K562 (cell line): Measurements from ENCODE around the gene KLB. TPM values are rescaled to one million over a fixed set of nuclear protein-coding genes. Genes with fewer than 3 reads are reported as not detected.

Source experiments
- BRD4 ChIP-seq: fragments of 200-600 bp; sonication (generic); IDR thresholded peaks from 2 replicates; pipeline ENCODE4 v1.6.1; 2017; ENCODE audit warnings: inconsistent platforms
- CBFA2T3 ChIP-seq: fragments of 450-650 bp; IDR thresholded peaks from 2 replicates; pipeline ENCODE4 v1.6.1; 2017
- CCNT2 ChIP-seq: IDR thresholded peaks from 2 replicates; pipeline ENCODE4 v1.6.1; 2011; ENCODE audit warnings: borderline replicate concordance, low read depth, mild to moderate bottlenecking, moderate library complexity, mixed read lengths, low read length; ENCODE audit not compliant: insufficient read length; ENCODE audit errors: extremely low read depth
- DPF2 ChIP-seq: fragments of 450-650 bp; IDR thresholded peaks from 2 replicates; pipeline ENCODE4 v1.6.1; 2016
- ESRRA ChIP-seq: fragments of 450-650 bp; IDR thresholded peaks from 2 replicates; pipeline ENCODE4 v1.6.1; 2014; ENCODE audit warnings: low read depth, mild to moderate bottlenecking, moderate library complexity, borderline replicate concordance
- FOSL1 ChIP-seq: fragments of 200-800 bp; sonication (Bioruptor generic); conservative IDR thresholded peaks from 2 replicates; pipeline ENCODE4 v1.6.1; 2016; ENCODE audit warnings: missing genetic modification characterization, missing compliant biosample characterization
- FUS ChIP-seq: fragments of 200-400 bp; formaldehyde crosslinking; optimal IDR thresholded peaks from 2 replicates; pipeline ENCODE3; 2017; ENCODE audit warnings: low read depth, low read length
- HDAC3 ChIP-seq: fragments of 450-650 bp; IDR thresholded peaks from 2 replicates; pipeline ENCODE4 v1.6.1; 2018; ENCODE audit warnings: borderline replicate concordance, mild to moderate bottlenecking, moderate library complexity; ENCODE audit not compliant: partially characterized antibody
- HNRNPLL ChIP-seq: fragments of 200-400 bp; formaldehyde crosslinking; IDR thresholded peaks from 2 replicates; pipeline ENCODE4 v1.6.1; 2017; ENCODE audit warnings: low read length, low read depth, mild to moderate bottlenecking; ENCODE audit not compliant: poor library complexity, severe bottlenecking
- ILK ChIP-seq: fragments of 450-650 bp; IDR thresholded peaks from 2 replicates; pipeline ENCODE4 v1.6.1; 2016; ENCODE audit warnings: missing genetic modification characterization, low read depth, mild to moderate bottlenecking, missing compliant biosample characterization, moderate library complexity, borderline replicate concordance
- KDM1A ChIP-seq, 2 experiments: fragments of 450-650 bp; IDR thresholded peaks; 2 replicates each; pipeline ENCODE4 v1.6.1; 2016; ENCODE audit warnings: mild to moderate bottlenecking in 2 of 2
- MEF2D ChIP-seq: conservative IDR thresholded peaks from 2 replicates; pipeline ENCODE4 v1.6.1; 2016; ENCODE audit warnings: low read depth, missing genetic modification characterization, missing compliant biosample characterization
- MIER1 ChIP-seq: fragments of 450-650 bp; IDR thresholded peaks from 2 replicates; pipeline ENCODE4 v1.6.1; 2016; ENCODE audit warnings: antibody characterized with exemption, mild to moderate bottlenecking, low read depth
- NCOA1 ChIP-seq: fragments of 450-650 bp; IDR thresholded peaks from 2 replicates; pipeline ENCODE4 v1.6.1; 2016; ENCODE audit warnings: low read depth
- NR4A1 ChIP-seq, 2 experiments: fragments of 250-450 bp in 1 of 2; fragments of 450-650 bp in 1 of 2; sonication (Bioruptor Pico) in 1 of 2; IDR thresholded peaks; 2 replicates each; pipeline versions ENCODE4 v1.4.0 to v1.6.1; 2016 to 2020; ENCODE audit warnings: mild to moderate bottlenecking in 2 of 2, missing compliant biosample characterization in 1 of 2, missing genetic modification characterization in 1 of 2, moderate library complexity in 1 of 2
- OTX1 ChIP-seq: fragments of 450-650 bp; formaldehyde crosslinking; IDR thresholded peaks from 2 replicates; pipeline ENCODE4 v1.4.0; 2022; ENCODE audit warnings: mild to moderate bottlenecking
- SMARCA4 ChIP-seq: fragments of 450-650 bp; IDR thresholded peaks from 2 replicates; pipeline ENCODE4 v1.6.1; 2016
- TEAD1 ChIP-seq, 2 experiments: fragments of 450-650 bp in 1 of 2; sonication (generic) in 1 of 2; formaldehyde crosslinking; IDR thresholded peaks; 2 replicates each; pipeline versions ENCODE4 v1.4.0 to v1.8.0; 2020 to 2022; ENCODE audit warnings: mild to moderate bottlenecking in 2 of 2, missing genetic modification reagents in 1 of 2
- TFAM ChIP-seq: fragments of 250-450 bp; sonication (Bioruptor Pico); conservative IDR thresholded peaks from 2 replicates; pipeline ENCODE4 v1.5.0; 2021; ENCODE audit warnings: mild to moderate bottlenecking, moderate library complexity
- ZNF395 ChIP-seq: fragments of 200-800 bp; sonication (Bioruptor generic); IDR thresholded peaks from 2 replicates; pipeline ENCODE4 v1.6.1; 2017; ENCODE audit warnings: missing genetic modification characterization, missing compliant biosample characterization
- ZNF584 ChIP-seq: fragments of 200-800 bp; sonication (Bioruptor generic); IDR thresholded peaks from 2 replicates; pipeline ENCODE4 v1.6.1; 2016; ENCODE audit warnings: low read depth, mild to moderate bottlenecking, missing genetic modification characterization, missing compliant biosample characterization
- polyA plus RNA-seq, 8 experiments: library from polyadenylated mRNA; depleted of rRNA in 4 of 8; stranded (reverse) in 5 of 8; unstranded in 3 of 8; fragments of >200 nt; fragmentation: Nextera tagmentation in 2 of 8; fragmentation: Illumina TruSeq in 1 of 8; extraction: Ambion mirVana in 2 of 8; extraction: Trizol in 1 of 8; gene quantifications; 2 replicates each; pipeline versions ENCODE4 v1.2.1 to v1.2.3, GENCODE V29; 2011 to 2014; ENCODE audit warnings: inconsistent platforms in 1 of 8, missing spikeins in 1 of 8
- total RNA-seq, 7 experiments: library from RNA; depleted of rRNA in 6 of 7; stranded (reverse); fragments of >200 nt in 6 of 7; fragmentation: Illumina TruSeq in 2 of 7; extraction: Trizol in 2 of 7; gene quantifications; 2 replicates each; pipeline versions ENCODE4 v1.2.1 to v1.2.3, GENCODE V29; 2011 to 2021; ENCODE audit warnings: low replicate concordance in 1 of 7
- TF ChIP-seq, protein P1 (sequence below): fragments of 450-650 bp; conservative IDR thresholded peaks from 2 replicates; pipeline ENCODE4 v1.6.1; 2016; ENCODE audit warnings: missing genetic modification characterization, low read depth, mild to moderate bottlenecking, missing compliant biosample characterization, moderate library complexity
- TF ChIP-seq, protein P2 (sequence below): fragments of 250-450 bp; sonication (Bioruptor Pico); IDR thresholded peaks from 2 replicates; pipeline ENCODE4 v1.9.0; 2021; ENCODE audit warnings: mild to moderate bottlenecking
- TF ChIP-seq, protein P3 (sequence below): sonication (generic); IDR thresholded peaks from 2 replicates; pipeline ENCODE4 v1.6.1; 2016
- TF ChIP-seq, protein P4 (sequence below): fragments of 450-650 bp; IDR thresholded peaks from 2 replicates; pipeline ENCODE4 v1.6.1; 2016; ENCODE audit warnings: low read depth, mild to moderate bottlenecking, moderate library complexity

Gene KLB
- total and polyA plus RNA-seq, 9 of the 15 experiments (the other 6 are each of a cell fraction or from before 2014, with no cell fraction given): 0.04 to 0.13 TPM; not detected in 7

DNA sequence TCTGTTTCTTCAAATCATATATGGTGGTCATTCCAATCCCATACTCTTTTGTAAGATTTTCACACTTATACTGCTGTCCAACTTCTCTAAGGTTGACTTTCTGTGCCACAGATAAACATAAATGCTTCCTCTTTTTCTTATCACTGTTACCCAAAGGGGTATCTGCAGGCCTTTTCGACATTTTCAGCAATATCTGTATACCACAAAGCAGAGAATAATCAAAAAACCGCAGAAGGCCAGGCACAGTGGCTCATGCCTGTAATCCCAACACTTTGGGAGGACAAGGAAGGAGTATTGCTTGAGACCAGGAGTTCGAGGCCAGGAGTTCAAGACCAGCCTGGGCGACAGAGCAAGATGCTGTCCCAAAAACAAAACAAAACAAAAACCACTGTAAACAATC, 37.4 kb upstream of the KLB start (continued):
- TF ChIP-seq CCNT2 (peak; percentile 60), ILK (tag) (no peak), TEAD1 (CRISPR knock-in tag; IDR thresholded peaks at IDR 0.05) (peak in 1 of 2 experiments; percentile 87; a peak in 2 of 4 replicates), CBFA2T3 (peak; percentile 93), FUS (no peak), FOSL1 (tag) (peak; percentile 61), NR4A1 (CRISPR knock-in tag; IDR thresholded peaks at IDR 0.05) (no peak), NR4A1 (tag; IDR thresholded peaks at IDR 0.05) (0 out of 2 replicates have a peak, but pooled peaks have one; percentile 57), HDAC3 (peak; percentile 78), OTX1 (CRISPR knock-in tag) (no peak), KDM1A (IDR thresholded peaks at IDR 0.05) (peak; percentile 98), MIER1 (no peak), MEF2D (tag) (0 out of 2 replicates have a peak, but pooled peaks have one; percentile 50), DPF2 (peak; percentile 80), NCOA1 (peak; percentile 9; the same call in 1 of the 2 replicates), HNRNPLL (no peak), TFAM (CRISPR knock-in tag) (no peak), ZNF395 (CRISPR knock-in tag) (peak; percentile 87), ESRRA (peak; percentile 96; the same call in 1 of the 2 replicates), ZNF584 (CRISPR knock-in tag) (no peak), SMARCA4 (peak; percentile 90; the same call in 1 of the 2 replicates), BRD4 (no peak)
- TF ChIP-seq, protein P1, sequence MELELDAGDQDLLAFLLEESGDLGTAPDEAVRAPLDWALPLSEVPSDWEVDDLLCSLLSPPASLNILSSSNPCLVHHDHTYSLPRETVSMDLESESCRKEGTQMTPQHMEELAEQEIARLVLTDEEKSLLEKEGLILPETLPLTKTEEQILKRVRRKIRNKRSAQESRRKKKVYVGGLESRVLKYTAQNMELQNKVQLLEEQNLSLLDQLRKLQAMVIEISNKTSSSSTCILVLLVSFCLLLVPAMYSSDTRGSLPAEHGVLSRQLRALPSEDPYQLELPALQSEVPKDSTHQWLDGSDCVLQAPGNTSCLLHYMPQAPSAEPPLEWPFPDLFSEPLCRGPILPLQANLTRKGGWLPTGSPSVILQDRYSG: 0 out of 2 replicates have a peak, but pooled peaks have one; percentile 29
- TF ChIP-seq, protein P2, sequence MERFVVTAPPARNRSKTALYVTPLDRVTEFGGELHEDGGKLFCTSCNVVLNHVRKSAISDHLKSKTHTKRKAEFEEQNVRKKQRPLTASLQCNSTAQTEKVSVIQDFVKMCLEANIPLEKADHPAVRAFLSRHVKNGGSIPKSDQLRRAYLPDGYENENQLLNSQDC: no peak
- TF ChIP-seq, protein P3, sequence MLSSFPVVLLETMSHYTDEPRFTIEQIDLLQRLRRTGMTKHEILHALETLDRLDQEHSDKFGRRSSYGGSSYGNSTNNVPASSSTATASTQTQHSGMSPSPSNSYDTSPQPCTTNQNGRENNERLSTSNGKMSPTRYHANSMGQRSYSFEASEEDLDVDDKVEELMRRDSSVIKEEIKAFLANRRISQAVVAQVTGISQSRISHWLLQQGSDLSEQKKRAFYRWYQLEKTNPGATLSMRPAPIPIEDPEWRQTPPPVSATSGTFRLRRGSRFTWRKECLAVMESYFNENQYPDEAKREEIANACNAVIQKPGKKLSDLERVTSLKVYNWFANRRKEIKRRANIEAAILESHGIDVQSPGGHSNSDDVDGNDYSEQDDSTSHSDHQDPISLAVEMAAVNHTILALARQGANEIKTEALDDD: no peak
- TF ChIP-seq, protein P4, sequence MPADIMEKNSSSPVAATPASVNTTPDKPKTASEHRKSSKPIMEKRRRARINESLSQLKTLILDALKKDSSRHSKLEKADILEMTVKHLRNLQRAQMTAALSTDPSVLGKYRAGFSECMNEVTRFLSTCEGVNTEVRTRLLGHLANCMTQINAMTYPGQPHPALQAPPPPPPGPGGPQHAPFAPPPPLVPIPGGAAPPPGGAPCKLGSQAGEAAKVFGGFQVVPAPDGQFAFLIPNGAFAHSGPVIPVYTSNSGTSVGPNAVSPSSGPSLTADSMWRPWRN: peak; percentile 96
